HUDEP-2 (cell line): Measurements from ENCODE around the gene KRAS.

Experiments used
- DNase-seq, 76 experiments: peaks; one replicate each; lab custom pipeline; 2025; ENCODE audit not compliant: unreplicated experiment in 76 of 76; lab: John Stamatoyannopoulos, UW

The KRAS gene

DNA sequence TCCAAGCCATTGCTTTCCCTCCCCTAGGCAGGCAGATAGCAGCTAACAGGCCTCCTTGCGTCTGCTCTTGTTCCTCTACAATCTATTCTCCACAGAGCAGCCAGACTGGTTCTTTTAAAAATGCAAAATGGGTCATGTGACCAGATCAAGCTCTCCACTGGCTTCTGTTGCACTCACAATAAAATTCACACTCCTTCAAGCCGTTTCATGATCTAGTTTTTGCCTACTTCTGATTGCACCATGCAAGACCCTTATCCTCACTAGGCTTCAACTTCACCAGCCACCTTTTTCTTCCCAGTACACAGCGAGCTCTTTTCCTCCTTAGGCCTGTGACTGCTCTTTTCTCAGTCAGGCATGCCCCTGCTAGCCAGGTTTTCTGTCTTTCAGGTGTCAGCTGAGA, 6.1 kb upstream of the KRAS start:
- no peak for DNase-seq

DNA sequence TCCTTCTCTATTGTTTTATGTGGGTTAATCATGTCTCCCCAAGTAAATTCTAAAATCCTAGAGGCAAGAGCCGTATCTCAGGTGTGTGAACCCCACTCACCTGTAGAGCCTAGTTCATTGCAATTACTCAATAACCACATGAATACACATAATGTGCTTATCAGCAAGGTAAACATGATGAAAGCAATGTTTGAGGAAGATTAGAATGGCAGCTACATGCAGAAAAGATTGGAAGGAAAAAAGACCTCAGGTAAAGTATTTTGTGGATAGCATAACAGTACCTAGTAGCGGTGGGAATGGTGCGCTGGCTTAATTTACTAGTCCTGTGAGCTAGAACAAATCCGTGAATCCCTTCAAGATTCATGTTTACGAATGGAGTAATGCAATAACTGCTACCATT, 5.3 kb upstream of the KRAS start:
- no peak for DNase-seq

DNA sequence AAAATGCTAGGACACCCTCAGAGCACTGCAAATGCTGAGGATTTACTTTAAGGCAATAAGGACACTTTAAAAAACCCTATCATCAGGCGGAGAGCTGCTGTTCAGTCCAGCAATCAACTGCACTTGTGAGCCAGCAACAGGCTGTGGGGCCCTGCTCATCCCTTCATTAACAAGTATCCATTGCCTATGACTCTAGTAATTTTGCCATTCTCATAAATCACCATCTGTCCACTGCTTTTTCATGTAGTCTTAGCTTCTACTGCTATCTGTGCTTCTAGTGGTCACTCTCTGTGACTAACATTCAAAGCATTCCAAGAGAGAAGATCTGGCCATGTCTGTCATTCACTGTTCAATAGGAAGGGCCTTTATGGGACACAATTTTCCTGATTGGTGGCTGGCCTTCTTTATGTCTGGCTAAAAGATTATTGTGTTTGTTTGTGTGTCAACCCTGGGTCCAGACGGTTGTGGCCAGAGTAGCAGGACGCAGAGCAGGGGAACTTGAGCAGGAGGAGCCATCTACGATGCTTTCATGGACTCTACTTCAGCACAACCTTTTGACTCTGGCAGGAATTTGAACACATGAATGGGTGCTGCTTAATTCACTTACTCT, 3.6 kb upstream of the KRAS start:
- DNase-seq = no peak

DNA sequence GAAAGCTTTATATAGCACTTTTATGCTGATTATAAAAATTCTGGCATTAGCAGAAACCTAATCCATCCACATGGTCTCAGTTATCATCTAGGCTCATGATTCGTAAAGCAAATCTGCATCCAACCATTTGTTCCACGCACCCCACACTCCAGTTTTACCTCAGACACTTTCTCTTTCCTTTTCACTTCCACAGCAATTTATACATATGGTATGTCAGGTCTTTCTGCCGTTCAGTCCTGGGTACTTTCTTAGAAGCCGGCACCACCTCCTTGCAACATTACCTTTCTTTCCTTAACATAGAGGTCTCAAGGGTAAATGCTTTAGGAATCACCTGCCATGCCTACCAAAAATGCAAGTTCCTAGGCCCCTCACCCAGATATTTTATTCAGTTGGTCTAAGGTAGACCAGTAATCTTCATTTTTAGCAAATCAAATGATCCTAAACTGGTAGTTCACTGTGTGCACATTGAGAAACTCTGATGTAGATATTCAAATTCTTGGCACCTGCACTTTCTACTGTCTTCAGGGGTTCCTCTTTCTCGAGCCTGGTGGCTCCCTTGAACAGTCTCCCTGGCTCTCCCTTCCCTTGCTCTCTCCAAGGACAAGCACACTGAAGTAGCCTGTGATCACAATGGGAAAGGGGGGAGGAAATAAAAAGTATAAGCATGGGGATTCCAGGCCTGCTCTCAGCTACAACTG, 2.8 kb upstream of the KRAS start:
- no peak for DNase-seq

DNA sequence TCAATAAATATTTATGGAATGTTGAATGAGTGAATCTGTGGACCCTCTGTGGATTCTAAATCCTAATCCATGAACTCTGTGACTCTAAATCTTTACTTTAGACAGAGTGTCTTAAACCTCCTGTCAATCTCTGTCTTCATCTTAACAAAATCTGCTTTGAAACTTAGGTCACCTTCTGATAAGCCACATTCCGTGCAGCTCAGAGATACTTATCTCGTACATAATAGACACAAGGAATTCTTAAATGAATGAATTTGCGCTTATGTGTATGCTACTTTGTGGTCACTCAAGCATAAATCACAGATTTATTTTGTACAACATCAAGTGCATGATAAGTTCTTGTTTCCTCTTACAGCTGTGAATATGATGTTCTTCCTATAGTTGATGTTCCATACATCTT, 2.2 kb upstream of the KRAS start:
- no peak for DNase-seq

DNA sequence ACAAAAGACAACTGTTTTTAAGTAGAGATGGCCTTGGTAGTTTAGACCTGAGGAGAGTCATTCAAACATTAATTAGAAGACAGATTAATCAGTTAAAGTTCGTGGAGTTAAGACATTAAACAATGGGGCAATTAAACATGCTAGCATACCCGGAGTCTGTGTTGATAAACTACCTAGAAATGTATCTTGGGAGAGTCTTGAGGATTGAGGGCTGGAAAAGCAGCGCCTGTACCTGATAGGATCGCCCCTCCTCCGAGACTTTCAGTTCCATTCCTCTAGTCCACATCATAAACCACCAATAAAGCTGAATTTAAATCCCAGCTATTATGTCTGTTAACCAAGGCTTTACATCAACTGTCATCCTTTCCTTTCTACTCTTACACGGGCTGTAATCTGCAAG, 1.0 kb upstream of the KRAS start:
- DNase-seq = no peak

DNA sequence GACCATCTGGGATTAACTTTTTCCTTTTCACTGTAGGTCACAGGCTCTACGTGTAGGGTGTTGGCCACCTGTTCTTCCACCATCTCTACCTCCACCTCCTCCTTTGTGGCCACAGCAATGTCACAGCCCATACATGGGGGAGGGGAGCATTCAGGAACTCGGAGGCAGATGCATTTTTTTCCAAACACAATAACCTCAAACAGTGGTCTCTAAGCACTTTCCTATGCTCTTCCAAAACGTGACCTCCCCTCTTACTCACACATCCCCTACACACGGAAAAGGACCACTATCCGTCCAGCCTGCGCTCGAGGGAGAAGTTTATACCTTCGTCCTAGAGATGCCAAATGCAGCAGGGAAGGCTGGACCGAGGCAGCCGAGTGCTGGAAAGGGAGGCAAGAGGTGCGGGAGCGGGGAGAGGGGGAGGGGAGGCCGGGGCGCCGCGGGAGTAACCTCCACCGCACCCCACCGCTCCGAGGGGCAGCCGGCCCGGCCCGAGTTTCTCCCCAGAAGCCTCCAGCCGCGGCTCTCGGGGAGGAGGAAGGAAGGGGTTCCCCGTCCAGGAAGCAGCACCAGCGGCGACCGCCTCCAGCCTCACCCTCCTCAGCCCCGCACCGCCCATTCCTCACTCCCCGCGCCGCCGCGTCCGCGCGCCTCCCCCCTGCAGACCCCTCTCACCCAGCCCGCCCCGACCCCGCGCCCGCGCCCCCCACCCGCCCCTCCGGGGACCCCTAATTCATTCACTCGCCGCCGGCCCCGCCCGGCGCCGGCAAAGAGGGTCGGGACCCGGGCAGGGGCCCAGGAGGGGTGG, 594 bp downstream of the KRAS start:
- peak in 16 of 76 experiments; percentile 2 to 39 (median 18) for DNase-seq

DNA sequence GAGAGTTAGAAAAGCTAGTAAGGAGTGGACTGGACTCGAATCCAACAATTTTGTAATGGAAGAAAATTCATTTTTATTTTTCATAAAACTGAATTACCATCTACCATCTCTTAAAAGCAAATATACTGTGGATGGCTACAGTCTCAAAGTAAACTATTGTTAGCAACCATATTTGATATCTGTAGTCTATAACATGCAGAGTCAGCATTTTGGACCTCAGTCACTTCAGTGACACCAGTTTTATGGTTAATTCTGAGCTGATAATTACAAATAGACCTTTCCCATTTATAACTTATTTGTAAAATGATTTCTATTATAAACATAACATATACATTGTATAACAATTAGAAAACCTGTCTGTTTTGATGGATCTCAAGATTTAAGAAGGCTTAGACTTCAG, 2.0 kb downstream of the KRAS start:
- DNase-seq = no peak

DNA sequence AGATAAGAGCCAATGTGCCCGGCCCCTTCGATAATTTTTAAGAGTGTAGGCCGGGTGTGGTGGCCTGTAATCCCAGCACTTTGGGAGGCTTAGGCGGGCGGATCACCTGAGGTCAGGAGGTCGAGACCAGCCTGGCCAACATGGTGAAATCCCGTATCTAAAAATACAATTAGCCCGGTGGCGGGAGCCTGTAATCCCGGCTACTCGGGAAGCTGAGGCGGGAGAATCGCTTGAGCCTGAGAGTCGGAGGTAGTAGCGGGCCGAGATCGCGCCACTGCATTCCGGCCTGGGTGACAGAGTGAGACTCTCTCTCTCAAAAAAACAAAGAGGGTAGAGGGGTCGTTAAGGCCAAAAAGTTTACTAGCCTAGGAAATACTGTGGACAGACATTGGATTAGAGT, 2.6 kb downstream of the KRAS start:
- DNase-seq = no peak

DNA sequence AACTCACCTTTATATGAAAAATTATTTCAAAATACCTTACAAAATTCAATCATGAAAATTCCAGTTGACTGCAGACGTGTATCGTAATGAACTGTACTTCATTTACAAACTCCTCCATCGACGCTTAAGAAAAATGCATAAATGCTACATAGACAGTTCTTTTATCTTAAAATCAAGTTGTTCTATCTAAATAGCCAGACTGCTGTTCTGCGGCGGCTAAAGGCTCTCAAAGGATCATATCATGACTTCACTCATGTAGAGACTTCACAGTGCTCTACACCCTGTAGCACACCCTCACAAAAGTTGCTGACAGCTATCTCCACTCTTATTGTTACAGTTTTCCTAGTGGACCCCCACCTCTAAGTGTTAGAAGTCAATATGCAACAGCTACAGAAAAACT, 5.2 kb downstream of the KRAS start:
- DNase-seq = peak in 60 of 76 experiments; percentile 4 to 72 (median 34)

DNA sequence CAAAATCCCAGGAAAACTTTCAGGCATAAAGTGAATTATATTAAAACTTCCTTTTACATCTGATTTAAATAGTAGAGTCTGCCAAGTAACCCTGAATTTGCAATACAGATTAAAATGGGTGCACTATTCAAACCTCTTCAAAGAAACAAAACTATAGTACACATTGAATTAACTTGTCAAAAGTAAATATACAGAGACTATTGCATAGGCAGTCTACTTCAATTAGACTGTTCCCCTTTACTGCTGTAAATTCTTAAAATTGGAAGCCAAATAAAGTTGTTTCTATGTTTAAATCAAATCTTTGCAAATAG, 7.1 kb downstream of the KRAS start:
- DNase-seq = no peak

DNA sequence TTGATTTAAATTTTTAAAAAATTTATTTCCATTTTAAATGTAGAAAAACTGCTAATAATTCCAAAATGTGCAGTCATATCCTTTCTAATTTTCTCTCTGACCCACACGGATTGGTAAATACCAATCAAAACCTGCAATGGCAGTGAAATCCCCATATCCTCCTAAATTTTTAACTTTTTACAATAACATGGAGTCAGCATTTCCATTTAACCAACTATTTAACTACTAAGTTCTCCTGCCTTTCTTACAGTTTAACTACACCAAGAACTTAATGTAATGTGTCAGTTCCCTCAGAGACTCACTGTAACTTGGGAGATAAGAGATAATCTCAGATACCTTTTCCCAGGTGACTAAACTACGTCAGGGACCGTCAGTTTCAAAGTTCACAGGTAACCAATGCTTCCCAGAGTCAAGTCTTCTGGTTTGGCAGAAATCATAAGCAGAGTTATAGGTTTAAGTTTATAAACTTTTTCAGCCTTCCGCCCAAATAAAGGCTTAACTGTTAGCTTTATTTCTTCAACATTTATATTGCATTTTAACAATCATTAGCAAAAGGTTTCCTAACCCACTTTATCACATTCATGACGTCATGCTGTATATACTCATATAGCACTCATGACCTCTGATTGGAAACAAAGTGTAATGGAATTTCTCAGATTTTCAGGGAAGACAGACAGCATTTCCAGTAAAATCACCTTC, 7.6 kb downstream of the KRAS start:
- DNase-seq = no peak

DNA sequence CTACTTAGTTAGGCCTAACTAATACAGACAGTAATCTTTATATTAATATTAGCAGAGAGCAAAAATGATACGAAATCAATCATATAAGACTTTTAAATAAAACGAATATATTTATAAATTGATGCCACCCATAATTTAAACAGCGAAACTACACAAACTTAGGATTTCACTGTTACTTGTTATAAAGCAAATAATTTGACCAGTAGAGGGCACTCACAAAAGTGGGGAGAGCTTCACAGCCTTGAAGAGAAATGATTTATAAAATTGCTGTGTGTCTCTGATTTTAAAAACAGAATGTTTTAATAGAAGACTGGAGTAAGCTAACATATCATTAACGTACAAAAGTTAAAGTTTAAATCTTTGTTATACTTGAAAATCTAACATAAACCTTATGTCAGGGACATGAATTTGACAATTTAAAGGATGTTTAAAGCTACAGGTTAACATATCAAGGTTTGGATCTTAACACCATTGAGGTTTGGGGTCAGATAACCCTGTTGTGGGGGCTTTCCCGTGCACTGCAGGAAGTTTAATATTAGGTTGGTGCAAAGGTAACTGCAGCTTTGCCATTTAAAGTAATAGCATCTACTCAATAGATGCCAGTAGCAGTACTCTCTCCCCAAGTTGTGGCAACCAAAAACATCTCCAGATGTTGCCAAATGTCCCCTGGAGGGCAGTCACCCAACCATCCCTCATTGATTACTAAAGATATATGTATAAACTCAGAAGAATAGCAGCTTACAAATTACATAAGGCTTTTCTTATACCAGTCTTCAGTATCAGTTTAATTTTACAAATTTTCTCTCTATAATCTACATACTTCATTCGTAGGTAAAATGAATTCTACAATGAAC, 9.3 kb downstream of the KRAS start:
- peak in 9 of 76 experiments; percentile 4 to 29 (median 16) for DNase-seq

DNA sequence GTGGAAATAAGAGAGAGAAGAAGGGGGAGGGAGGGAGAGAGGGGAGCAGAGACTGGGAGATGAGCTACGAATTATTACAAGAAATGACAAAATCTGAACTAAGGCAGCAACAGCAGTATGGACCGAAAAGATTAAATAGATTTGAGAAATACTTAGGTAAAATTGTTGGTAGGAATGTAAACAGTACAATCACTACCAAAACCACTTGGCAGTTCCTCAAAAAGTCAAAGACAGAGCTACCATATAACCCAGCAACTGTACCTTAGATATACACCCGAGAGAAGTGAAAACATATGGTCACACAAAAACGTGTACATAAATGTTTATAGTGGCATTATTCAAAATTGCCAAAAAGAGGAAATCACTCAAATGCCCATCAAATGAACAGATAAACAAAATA, 14.1 kb downstream of the KRAS start:
- no peak for DNase-seq

DNA sequence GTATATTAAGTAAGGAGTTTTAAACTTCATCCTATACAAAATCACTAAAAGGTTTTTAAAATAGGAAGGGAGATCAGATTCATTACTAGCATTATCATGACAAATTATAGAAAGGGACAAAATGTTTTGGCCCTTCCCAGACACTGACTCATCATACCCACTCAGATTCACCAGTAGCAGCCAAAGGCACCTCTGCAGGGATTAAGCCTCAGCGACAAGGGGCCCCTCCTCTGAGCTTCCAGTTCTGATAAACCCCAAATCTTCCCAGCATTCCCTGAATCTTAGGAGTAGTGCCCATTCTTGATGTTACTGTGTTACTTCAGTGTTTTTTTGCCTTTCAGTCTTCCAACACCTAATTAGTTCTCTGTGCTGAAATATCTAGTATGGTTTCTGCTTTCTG, 14.5 kb downstream of the KRAS start:
- peak in 1 of 76 experiments; percentile 2 for DNase-seq

DNA sequence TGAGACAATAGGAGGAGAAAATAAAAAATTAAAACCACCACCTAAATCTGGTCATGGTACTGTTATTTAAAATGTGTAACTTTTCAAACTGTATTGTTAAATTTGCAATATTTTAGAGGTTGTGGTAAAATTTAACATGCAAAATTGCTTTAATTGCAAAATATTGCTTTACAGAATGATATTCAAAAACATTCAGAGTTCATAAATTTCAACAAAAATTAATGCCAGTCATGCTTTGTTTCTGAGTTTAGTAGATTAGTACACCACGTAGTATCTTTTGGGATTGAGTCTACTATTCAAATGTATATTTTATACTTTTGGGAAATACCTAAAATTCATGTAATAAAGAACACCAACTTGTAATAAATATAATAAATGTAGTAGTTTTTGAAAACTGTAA, 37.4 kb downstream of the KRAS start:
- DNase-seq = no peak

DNA sequence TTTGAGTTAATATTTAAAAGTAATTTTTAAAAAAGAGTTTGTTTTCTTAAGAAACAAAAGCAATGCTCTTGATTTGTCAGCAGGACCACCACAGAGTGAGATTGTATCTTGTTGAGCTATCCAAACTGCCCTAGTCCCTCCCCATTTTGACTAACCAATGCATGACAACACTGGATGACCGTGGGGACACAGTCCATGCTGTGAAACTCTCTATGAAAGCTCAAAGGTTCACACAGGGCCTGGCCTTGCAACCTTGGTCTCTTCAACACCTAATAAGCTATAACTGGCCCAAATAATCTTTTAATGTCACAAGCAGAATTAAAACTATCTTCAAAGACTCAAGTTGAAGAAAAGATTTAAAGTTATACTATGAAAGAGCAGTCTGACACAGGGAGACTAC, 42.2 kb downstream of the KRAS start:
- DNase-seq = no peak

DNA sequence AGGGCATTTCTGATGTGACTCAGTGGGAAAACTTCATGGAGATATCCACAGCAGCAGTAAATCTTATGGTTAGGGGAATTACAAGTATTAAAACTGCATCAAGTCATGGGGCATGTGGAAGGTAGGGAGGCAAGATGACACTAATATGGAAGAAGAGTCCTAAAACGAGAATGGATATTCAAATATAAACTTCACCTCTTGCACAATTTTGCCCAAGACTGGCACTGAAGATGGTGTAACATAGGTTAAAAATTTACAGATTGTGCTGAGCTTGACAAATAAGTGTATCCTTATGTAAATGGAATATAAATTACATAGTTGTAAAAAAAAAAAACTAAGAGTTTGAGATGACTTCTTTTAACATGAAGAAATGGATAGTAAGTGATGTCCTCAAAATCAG, 42.9 kb downstream of the KRAS start:
- no peak for DNase-seq

DNA sequence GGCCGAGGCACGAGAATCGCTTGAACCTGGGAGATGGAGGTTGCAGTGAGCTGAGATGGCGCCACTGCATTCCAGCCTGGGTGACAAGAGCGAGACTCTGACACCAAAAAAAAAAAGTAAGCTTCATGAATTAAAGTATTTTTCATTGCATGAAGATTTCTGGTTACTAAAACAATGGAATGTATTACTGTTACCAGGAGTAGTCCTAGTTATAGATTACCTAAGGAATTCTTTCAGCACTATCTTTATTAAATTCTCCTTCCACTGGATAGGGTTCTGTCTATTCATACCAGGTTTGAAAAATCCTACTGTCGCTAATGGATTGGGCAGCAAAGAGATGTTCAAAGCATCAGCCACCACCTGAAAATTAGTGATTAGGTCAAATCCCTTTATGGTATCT, 43.3 kb downstream of the KRAS start:
- DNase-seq = no peak

DNA sequence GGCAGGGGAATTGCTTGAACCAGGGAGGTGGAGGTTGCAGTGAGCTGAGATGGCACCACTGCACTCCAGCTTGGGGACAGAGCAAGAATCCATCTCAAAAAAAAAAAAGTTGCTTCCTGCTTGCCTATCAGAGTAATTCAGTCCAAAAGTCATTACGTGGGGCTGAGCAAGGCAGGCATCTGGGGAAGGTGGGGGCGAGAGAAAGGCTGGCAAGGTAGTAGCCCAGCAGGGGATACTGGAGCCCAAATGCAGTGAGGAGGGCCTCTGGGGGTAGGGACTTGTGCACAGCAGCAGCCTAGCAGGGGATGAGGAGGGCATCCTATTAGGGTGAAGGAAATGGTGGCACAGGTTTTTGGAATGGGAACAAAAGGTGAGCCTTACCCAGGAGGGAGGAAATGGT, 48.6 kb downstream of the KRAS start:
- DNase-seq = no peak

DNA sequence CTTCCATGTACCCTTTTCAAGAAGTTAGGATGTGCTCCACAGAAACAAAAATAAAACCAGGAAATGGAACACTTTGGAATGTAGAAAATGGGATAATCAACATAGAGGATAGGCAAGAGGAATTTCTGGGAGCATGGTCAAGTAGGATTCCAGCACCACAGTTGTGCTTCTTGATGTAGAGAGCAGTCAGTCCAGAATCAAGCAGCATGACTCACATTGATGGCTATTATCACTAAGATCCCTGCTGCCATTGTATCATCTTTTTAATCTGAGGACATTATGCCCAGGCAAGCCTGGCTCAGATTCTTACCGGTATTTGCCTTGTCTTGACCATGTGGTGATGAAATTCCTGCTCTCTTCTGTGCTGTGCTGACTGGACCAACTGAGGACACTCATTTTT, 50.0 kb downstream of the KRAS start:
- DNase-seq = no peak
